Keratinocyte (primary cell): Measurements from ENCODE around the gene ST3GAL2. TPM values are rescaled to one million over a fixed set of nuclear protein-coding genes. Genes with fewer than 3 reads are reported as not detected.

Experiments used
- DNase-seq: peaks from one replicate; pipeline ENCODE4 v3.0.0-alpha.2; 2011; ENCODE audit warnings: low read depth, missing footprints, low spot score
- FAIRE-seq: peaks from 2 replicates; lab custom pipeline; 2011; peaks lifted over from hg19 to GRCh38; lab: Jason Lieb, UNC
- H2AFZ ChIP-seq: 2 replicates; pipeline ENCODE4 v1.6.0; 2012; ENCODE audit warnings: low read length, control low read depth, inconsistent platforms; ENCODE audit not compliant: control insufficient read depth
- H3K27ac ChIP-seq: 2 replicates; pipeline ENCODE4 v1.5.1; 2011; ENCODE audit warnings: low read length; ENCODE audit not compliant: control insufficient read depth, insufficient read depth
- H3K27me3 ChIP-seq: 3 replicates; pipeline ENCODE4 v1.6.0; 2011; ENCODE audit warnings: low read length; ENCODE audit not compliant: control insufficient read depth, insufficient read depth; ENCODE audit errors: extremely low read depth
- H3K36me3 ChIP-seq, 2 experiments: 2 replicates in 1 of 2; 3 replicates in 1 of 2; pipeline ENCODE4 v1.5.1; 2011; ENCODE audit warnings: low read length in 2 of 2, mild to moderate bottlenecking in 1 of 2; ENCODE audit not compliant: control insufficient read depth in 2 of 2, insufficient read depth in 2 of 2; ENCODE audit errors: extremely low read depth in 1 of 2
- H3K4me1 ChIP-seq: 3 replicates; pipeline ENCODE4 v1.5.1; 2011; ENCODE audit warnings: low read length; ENCODE audit not compliant: control insufficient read depth, insufficient read depth; ENCODE audit errors: extremely low read depth
- H3K4me2 ChIP-seq: 3 replicates; pipeline ENCODE4 v1.6.0; 2011; ENCODE audit warnings: low read depth, low read length; ENCODE audit not compliant: control insufficient read depth, insufficient read depth; ENCODE audit errors: extremely low read depth
- H3K4me3 ChIP-seq, 3 experiments: fragments of 200-600 bp in 1 of 3; sonication (generic) in 1 of 3; 2 replicates in 2 of 3; 3 replicates in 1 of 3; pipeline ENCODE4 v1.5.1; 2011 to 2016; ENCODE audit warnings: low read length in 3 of 3, mild to moderate bottlenecking in 3 of 3, control low read depth in 2 of 3, inconsistent platforms in 1 of 3, low read depth in 1 of 3, mixed read lengths in 1 of 3, mixed run types in 1 of 3, moderate library complexity in 1 of 3; ENCODE audit not compliant: control insufficient read depth in 2 of 3, insufficient read depth in 2 of 3; ENCODE audit errors: extremely low read depth in 1 of 3
- H3K79me2 ChIP-seq: 2 replicates; pipeline ENCODE4 v1.6.0; 2012; ENCODE audit warnings: low read length; ENCODE audit not compliant: control insufficient read depth, insufficient read depth
- H3K9ac ChIP-seq: 3 replicates; pipeline ENCODE4 v1.6.0; 2011; ENCODE audit warnings: low read length; ENCODE audit not compliant: control insufficient read depth, insufficient read depth; ENCODE audit errors: extremely low read depth
- H3K9me1 ChIP-seq: 3 replicates; pipeline ENCODE4 v1.6.0; 2011; ENCODE audit warnings: low read length; ENCODE audit not compliant: control insufficient read depth, insufficient read depth; ENCODE audit errors: extremely low read depth
- H3K9me3 ChIP-seq: 2 replicates; pipeline ENCODE4 v1.5.1; 2012; ENCODE audit warnings: low read depth, low read length; ENCODE audit not compliant: control insufficient read depth
- H4K20me1 ChIP-seq: 3 replicates; pipeline ENCODE4 v1.6.0; 2011; ENCODE audit warnings: low read length; ENCODE audit not compliant: control insufficient read depth, insufficient read depth; ENCODE audit errors: extremely low read depth
- EZH2 ChIP-seq: IDR thresholded peaks from one replicate; pipeline ENCODE4 v1.6.1; 2012; ENCODE audit warnings: inconsistent platforms, mild to moderate bottlenecking, low read length, moderate library complexity
- dilution Hi-C: fragments of 300-500 bp; cut with MboI; formaldehyde crosslinking; loops from one replicate; pipeline ENCODE4 v1.7.0; 2020; ENCODE audit warnings: low sequenced_read_pairs; ENCODE audit not compliant: extremely low pct_ligation_motif_present
- polyA plus RNA-seq, 5 experiments: library from polyadenylated mRNA; depleted of rRNA in 3 of 5; stranded (reverse) in 3 of 5; stranded (forward) in 1 of 5; unstranded in 1 of 5; fragments of >200 nt; gene quantifications; 1 replicate in 1 of 5; 2 replicates in 3 of 5; 3 replicates in 1 of 5; pipeline versions ENCODE4 v1.2.1 to v1.2.3, GENCODE V29; 2011 to 2012; ENCODE audit warnings: missing spikeins in 2 of 5, low read depth in 1 of 5, low replicate concordance in 1 of 5
- TF ChIP-seq, protein P1 (sequence below), 3 experiments: IDR thresholded peaks in 1 of 3; conservative IDR thresholded peaks in 1 of 3; optimal IDR thresholded peaks in 1 of 3; 2 replicates in 2 of 3; 3 replicates in 1 of 3; pipeline versions ENCODE3 to v1.5.1; 2011; ENCODE audit warnings: low read length in 3 of 3, mild to moderate bottlenecking in 3 of 3, moderate library complexity in 2 of 3, control low read depth in 1 of 3, inconsistent platforms in 1 of 3; ENCODE audit not compliant: insufficient read depth in 2 of 3; ENCODE audit errors: extremely low read depth in 1 of 3

ST3GAL2 gene
- polyA plus RNA-seq, 1 donor (not counting 4 experiments of a cell fraction or from before 2014, with no cell fraction given): 4.0 TPM

- H3K9me1 ChIP-seq: no peaks in the 10 kb centered on the region
- TF ChIP-seq, protein P1, sequence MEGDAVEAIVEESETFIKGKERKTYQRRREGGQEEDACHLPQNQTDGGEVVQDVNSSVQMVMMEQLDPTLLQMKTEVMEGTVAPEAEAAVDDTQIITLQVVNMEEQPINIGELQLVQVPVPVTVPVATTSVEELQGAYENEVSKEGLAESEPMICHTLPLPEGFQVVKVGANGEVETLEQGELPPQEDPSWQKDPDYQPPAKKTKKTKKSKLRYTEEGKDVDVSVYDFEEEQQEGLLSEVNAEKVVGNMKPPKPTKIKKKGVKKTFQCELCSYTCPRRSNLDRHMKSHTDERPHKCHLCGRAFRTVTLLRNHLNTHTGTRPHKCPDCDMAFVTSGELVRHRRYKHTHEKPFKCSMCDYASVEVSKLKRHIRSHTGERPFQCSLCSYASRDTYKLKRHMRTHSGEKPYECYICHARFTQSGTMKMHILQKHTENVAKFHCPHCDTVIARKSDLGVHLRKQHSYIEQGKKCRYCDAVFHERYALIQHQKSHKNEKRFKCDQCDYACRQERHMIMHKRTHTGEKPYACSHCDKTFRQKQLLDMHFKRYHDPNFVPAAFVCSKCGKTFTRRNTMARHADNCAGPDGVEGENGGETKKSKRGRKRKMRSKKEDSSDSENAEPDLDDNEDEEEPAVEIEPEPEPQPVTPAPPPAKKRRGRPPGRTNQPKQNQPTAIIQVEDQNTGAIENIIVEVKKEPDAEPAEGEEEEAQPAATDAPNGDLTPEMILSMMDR (optimal IDR thresholded peaks at IDR 0.05 in 1 of 3, IDR thresholded peaks at IDR 0.05 in 1 of 3, conservative IDR thresholded peaks at IDR 0.05 in 1 of 3; ENCODE audit: extremely low read depth in 1 of 3, insufficient read depth in 2 of 3, low read length in 3 of 3): no peak
- TF ChIP-seq EZH2: no peak
- H3K27ac ChIP-seq: no peak overlapping the region
- dilution Hi-C loops: no loop called here
- H3K4me2 ChIP-seq: no peak overlapping the region
- no peaks in the 10 kb centered on the region for H3K79me2 ChIP-seq
- no peaks in the 10 kb centered on the region for H3K9me3 ChIP-seq
- no peak overlapping the region for H2AFZ ChIP-seq
- no peak for FAIRE-seq
- peaks cover 0 to 2% of the 10 kb centered on the region in 2 experiments for H3K36me3 ChIP-seq
- no peak for DNase-seq
- H3K4me1 ChIP-seq: peaks cover 11% of the 10 kb centered on the region
- H3K27me3 ChIP-seq: no peaks in the 10 kb centered on the region
- no peaks in the 10 kb centered on the region for H4K20me1 ChIP-seq
- no peak overlapping the region for H3K9ac ChIP-seq
- H3K4me3 ChIP-seq: no peak overlapping the region
Measured at GRCh38 chr16:70399381-70399780, 39.5 kb downstream of the ST3GAL2 start.

DNA sequence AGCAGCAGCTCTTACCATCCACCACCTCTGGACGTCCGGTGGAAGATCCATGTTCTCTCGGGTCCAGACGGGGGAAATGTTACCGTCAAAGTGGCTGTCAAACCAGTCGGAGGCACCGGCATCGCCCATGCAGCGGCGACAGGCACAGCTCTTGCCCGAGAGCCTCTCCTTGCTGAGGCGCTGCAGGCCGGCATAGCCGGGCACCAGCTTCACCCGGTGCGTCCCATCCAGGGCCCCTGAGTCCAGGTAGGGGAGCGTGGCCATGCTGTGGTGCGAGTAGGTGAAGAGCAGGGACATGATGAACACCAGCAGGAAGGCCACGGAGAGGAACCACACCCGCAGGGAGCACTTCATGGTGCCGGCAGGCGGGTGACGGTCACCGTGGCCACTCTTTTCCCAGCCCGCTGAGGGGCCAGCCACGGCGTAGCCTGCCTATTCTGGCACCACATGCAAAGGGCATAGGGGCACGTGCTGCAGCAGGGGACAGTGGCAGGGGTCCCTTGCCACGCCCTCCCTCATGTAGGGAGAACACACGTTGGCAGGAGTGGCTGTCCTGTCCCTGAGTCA, 40.6 kb downstream of the ST3GAL2 start:
- Histone ChIP-seq H2AFZ (no peak overlapping the region), H4K20me1 (no peaks in the 10 kb centered on the region), H3K4me3 (no peak overlapping the region), H3K27me3 (no peaks in the 10 kb centered on the region), H3K27ac (no peak overlapping the region), H3K9me1 (no peaks in the 10 kb centered on the region), H3K9me3 (no peaks in the 10 kb centered on the region), H3K36me3 (peaks cover 0 to 2% of the 10 kb centered on the region in 2 experiments), H3K4me1 (peaks cover 4% of the 10 kb centered on the region), H3K4me2 (no peak overlapping the region), H3K9ac (no peak overlapping the region), H3K79me2 (no peaks in the 10 kb centered on the region)
- FAIRE-seq (no peak), DNase-seq (no peak)
- dilution Hi-C loops: no loop called here
- TF ChIP-seq EZH2: no peak
- TF ChIP-seq, protein P1 (optimal IDR thresholded peaks at IDR 0.05 in 1 of 3, IDR thresholded peaks at IDR 0.05 in 1 of 3, conservative IDR thresholded peaks at IDR 0.05 in 1 of 3; ENCODE audit: extremely low read depth in 1 of 3, insufficient read depth in 2 of 3, low read length in 3 of 3): no peak
